ENCODE measurements around the gene IGF1R.
A peak's percentile ranks its signal among the peaks of the same experiment; 100 is the strongest.

IGF1R gene

DNA sequence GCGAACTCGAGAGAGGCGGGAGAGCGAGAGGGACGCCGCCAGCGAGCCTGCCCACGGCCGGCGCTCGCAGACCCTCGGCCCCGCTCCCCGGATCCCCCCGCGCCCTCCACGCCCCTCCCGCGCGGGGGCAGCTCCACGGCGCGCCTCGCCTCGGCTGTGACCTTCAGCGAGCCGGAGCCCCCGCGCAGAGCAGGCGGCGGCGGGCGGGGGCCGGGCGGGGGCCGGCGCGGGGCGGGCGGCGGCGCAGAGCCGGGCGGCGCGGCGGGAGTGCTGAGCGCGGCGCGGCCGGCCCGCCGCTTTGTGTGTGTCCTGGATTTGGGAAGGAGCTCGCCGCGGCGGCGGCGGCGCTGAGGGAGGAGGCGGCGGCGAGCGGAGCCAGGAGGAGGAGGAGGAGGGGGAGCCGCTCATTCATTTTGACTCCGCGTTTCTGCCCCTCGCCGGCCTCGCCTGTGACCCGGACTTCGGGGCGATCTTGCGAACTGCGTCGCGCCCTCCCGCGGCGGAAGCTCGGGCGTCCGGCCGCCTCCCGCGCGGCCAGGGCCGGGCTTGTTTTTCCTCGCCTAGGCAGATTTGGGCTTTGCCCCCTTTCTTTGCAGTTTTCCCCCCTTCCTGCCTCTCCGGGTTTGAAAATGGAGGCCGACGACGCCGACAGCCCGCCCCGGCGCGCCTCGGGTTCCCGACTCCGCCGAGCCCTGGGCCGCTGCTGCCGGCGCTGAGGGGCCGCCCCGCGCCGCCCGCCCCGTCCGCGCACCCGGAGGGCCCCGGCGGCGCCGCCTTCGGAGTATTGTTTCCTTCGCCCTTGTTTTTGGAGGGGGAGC, 524 bp downstream of the IGF1R start:
- peak; percentile 59 for DNase-seq (ENCODE audit: low spot score)

GRCh38 chr15:98649472-98650416, 1.4 kb downstream of the IGF1R start:
- DNase-seq (ENCODE audit: low spot score), result peak; percentile 55

- no peak for DNase-seq (ENCODE audit: low spot score)
Observed at GRCh38 chr15:98650417-98651035, 2.2 kb downstream of the IGF1R start.

- DNase-seq (ENCODE audit: low spot score), result no peak
Observed at GRCh38 chr15:98651036-98651481, 2.7 kb downstream of the IGF1R start.

GRCh38 chr15:98651581-98652220, 3.4 kb downstream of the IGF1R start:
- DNase-seq (ENCODE audit: low spot score), result peak; percentile 70

- DNase-seq (ENCODE audit: low spot score), result no peak
Observed at GRCh38 chr15:98653686-98654085, 5.3 kb downstream of the IGF1R start.

GRCh38 chr15:98654790-98655360, 6.5 kb downstream of the IGF1R start:
- DNase-seq (ENCODE audit: low spot score), result no peak

DNA sequence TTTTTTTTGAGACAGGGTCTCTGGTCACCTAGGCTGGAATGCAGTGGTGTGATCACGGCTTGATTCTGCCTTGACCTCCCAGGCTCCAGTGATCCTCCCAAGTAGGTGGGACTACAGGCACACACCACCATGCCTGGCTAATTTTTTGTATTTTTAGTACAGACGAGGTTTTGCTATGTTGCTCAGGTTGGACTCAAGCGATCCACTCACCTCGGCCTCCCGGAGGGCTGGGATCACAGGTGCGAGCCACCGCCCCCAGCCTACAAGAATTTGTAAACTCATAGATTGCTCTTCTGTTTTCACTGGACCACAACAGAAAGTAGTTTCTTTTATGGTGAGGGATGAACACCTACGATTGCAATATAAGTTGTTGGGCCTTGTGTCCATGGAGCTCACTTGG, 7.4 kb downstream of the IGF1R start:
- no peak for DNase-seq (ENCODE audit: low spot score)

DNA sequence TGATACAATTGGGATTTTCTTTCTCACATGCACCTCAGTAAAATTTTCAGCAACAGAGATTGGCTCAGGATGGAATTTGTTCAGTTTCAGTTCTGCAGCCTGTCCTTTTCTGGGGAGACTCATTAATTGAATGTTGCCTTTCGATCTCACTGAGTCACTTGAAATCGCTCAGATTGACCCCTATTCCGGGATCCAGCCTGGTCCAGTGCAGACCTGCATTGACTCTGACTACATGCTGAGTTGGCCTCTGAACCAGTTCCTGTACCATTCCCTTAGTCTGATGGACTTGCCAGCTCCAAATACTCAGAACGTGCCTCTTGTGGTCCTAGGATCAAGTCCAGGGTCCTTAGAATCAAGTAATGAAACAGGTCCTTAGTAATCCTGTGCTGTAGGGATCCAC, 9.4 kb downstream of the IGF1R start:
- DNase-seq (ENCODE audit: low spot score), result no peak

DNA sequence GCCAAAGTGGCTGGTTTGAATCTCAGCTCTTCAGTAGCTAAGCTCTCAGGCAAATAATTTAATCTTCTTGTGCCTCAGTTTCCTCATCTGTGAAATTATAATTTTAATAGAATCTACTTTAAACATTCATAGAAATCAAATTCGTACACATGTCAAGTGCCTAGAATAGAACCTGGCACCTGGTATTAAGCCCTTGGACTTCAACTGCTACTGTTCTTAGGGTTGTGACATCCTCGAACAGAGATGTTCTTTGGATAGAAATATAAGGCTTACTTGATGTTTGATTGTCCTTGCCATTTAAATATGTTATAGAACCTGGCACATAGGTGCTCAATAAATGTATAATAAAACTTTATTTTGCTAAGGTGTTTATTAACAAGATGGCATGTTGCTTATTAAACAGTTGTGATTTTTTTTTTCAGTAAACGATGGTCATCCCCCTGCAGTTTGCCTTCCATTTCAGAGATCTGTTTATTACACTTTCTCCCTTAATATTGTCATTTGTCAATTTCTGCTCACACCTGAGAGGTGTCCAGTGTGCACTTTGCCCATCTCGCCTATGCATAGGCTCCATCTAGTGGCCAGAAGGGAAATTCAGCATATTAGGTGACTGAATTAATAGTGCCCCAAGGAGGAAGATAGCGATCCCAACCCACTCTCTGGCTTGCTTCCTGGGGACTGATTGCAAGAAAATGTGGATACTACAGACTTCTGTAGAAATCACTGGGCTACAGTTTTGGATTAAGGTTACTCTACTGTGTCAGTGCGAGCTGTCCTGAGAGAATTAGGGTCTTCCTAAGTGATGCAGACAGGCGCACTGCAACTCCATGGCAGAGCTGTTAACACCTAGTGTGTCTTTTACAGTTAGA, 10.7 kb downstream of the IGF1R start:
- peak; percentile 71 for DNase-seq (ENCODE audit: low spot score)

DNA sequence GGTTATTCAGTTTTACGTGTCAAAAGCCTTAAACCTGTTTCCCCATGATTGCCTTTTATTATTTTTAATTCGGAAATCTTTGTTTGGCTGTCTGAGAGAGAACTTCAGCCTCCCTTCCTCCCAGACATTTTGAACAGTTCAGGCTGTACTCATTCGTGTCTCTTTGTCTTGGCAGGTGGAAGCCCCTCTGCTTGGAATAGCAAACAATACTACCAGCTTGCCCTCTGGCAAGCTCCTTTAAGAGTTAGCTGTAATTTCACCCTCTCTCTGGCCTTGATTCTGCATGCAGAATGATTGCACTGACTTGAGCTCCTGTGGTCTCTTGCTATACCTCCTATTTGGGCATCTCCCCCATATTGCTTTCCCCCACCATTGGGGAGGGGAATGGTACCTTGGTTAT, 11.7 kb downstream of the IGF1R start:
- no peak for DNase-seq (ENCODE audit: low spot score)

- no peak for DNase-seq (ENCODE audit: low spot score)
Observed at GRCh38 chr15:98663045-98663444, 14.7 kb downstream of the IGF1R start.

GRCh38 chr15:98663606-98664005, 15.3 kb downstream of the IGF1R start:
- no peak for DNase-seq (ENCODE audit: low spot score)

DNA sequence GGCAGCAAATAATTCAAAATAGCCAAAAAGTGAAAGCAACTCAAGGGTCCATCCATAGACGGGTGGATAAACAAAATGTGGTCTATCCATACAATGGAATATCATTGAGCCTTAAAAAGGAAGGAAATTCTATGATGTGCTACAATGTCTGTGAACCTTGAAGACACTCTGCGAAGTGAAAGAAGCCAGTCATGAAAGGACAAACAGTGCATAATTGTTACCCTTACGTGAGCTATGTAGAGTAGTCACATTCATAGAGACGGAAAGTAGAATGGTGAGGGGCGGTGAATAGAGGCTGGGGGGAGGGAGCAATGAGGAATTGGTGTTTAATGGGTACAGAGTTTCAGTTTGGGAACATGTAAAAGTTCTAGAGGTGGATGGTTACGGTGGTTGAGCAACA, 18.1 kb downstream of the IGF1R start:
- DNase-seq (ENCODE audit: low spot score), result no peak

DNA sequence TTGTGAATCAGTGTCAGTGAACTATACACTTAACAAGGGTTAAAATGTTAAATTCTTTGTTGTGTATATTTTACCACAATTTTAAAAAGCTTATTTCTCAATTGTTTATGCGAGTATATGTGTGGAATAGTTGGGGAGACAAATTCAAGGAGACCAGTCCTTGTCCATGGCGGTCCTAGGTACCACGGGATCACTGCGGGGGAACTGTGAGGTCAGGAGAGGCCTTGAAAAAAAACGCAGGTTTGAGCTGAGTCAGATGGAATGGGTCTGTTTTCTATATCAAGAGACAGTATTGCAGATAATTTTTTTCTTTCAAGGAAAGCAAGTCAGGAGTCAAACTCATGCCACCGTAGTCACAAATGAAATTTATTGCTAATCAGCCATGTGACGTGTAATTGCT, 18.5 kb downstream of the IGF1R start:
- DNase-seq (ENCODE audit: low spot score), result no peak

GRCh38 chr15:98667521-98668179, 19.3 kb downstream of the IGF1R start:
- DNase-seq (ENCODE audit: low spot score), result no peak

- DNase-seq (ENCODE audit: low spot score), result no peak
Observed at GRCh38 chr15:98668566-98669308, 20.4 kb downstream of the IGF1R start.

DNA sequence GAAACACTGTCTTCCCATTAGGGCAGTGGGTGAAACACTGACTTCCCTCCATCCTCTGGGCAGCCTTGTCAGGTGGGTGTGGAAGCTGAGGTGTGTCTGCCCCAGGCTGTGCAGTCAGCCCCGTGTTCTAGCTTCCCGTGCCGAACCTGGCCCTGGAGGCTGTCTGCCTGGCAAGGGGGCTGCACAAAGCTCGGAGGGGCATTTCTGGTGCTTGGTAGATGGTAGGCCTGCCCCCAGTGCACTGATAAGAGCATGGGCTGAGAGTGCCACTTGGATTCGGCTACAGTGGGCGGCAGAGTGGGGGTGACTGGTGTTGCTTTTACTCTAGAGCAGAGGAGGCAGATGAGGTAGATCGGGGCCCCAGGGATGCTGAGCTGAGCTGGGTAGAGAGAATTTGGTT, 21.3 kb downstream of the IGF1R start:
- no peak for DNase-seq (ENCODE audit: low spot score)

Data from D341Med (cell line).